RPMI7951 (cell line): ENCODE data around the gene OR52E6. TPM values are rescaled to one million over a fixed set of nuclear protein-coding genes. Genes with fewer than 3 reads are reported as not detected.

Experiments
- DNase-seq: peaks from one replicate; pipeline ENCODE4 v3.0.0-alpha.2; 2012; ENCODE audit warnings: low read depth
- total RNA-seq: library from RNA; depleted of rRNA; stranded (reverse); fragments of >200 nt; shearing (Covaris generic); gene quantifications from 2 replicates; pipeline ENCODE4 v1.2.3, GENCODE V29; 2014; rRNA removed

The OR52E6 gene
- total RNA-seq, 1 experiment from 2014 or later: not detected

DNA sequence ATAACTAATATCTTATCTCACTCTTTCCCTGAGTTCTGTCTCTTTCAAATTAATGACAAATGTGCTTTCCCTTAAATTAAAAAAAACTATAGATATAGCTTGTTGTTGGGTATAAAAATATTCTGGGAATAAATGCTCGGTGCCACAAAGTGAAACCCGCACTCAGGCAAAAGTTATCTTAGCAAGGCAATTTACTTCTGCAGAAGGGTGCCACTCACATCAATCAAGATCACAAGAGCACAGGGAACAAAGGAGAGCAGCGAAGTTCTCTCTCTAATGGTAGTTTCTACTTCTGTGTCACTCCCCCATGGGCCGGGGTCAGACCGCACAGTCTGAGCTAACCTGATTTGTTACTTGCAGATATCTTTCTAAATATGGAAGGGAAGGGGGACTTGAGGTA is 37.7 kb downstream of the OR52E6 start:
- DNase-seq: no peak

DNA sequence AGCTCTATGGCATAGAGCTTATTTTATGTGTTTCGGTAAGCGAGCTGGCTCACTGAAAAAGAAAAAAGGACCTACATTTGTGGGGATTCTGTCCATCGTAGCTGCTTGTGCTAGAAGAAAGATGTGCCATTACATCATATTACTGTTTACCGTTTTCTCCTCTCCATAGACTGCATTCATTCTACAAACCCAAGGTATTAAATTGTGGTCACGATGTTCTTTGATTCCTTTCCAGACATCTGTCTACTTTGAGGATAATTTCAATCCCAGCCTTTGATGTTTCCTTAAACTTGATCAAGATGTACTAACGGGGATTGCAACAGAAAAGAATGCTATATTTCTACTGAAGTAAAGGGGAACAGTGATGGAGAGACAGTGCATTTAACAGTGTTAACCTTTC is 45.2 kb downstream of the OR52E6 start:
- DNase-seq: no peak

DNA sequence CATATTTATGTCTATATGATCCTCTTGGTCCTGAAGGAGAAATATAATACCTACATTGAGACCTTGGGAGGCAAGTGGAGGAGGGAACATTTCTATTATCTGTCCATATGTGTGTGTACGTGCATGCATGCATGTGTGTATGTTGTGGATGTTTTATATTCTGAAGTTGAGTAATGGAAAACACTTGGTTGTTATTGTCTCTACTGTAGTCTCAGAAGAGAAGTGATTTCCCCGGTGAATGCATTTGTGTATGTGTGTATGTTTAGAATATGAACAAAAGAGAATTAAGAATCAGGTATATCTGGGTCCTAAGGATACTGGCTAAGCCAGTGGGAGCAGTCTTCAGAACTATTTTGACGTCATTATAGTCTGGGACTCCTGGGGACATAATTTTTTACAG is 50.5 kb downstream of the OR52E6 start, which contains the start of gene OR52N1:
Gene OR52N1, minus strand, starts transcription at position 101 of the 400 bp plus-strand sequence. CDS start 2,449 bp downstream, outside the sequence.
- no peak for DNase-seq

Other genes starting within 250 kb of the OR52E6 start
- 2.3 and 3.1 TPM in 2 replicates for gene TRIM6, start 245.3 kb downstream of the OR52E6 start, total RNA-seq
- gene TRIM34, start 216.9 kb downstream of the OR52E6 start, total RNA-seq: 6.4 and 7.1 TPM in 2 replicates
- gene TRIM5, start 156.8 kb downstream of the OR52E6 start, total RNA-seq: 14.8 and 17.8 TPM in 2 replicates
- gene TRIM22, start 152.1 kb downstream of the OR52E6 start, total RNA-seq: 5.5 and 10.1 TPM in 2 replicates
- gene OR56B1, start 105.4 kb downstream of the OR52E6 start, total RNA-seq: not detected in 2 replicates
- gene OR52N4, start 87.7 kb downstream of the OR52E6 start, total RNA-seq: not detected in 2 replicates
- gene OR52N5, start 58.5 kb downstream of the OR52E6 start, total RNA-seq: not detected in 2 replicates
- not detected in 2 replicates for gene OR52N1, start 50.6 kb downstream of the OR52E6 start, total RNA-seq
- not detected in 2 replicates for gene OR52N2, start 33.0 kb downstream of the OR52E6 start, total RNA-seq
- gene OR52E8, start 15.8 kb upstream of the OR52E6 start, total RNA-seq: not detected in 2 replicates
- gene OR52E4, start 38.7 kb upstream of the OR52E6 start, total RNA-seq: not detected in 2 replicates
- gene OR52E5, start 51.3 kb upstream of the OR52E6 start, total RNA-seq: not detected in 2 replicates
- gene OR56A3, start 100.4 kb upstream of the OR52E6 start, total RNA-seq: not detected in 2 replicates
- not detected in 2 replicates for gene OR56A5, start 126.6 kb upstream of the OR52E6 start, total RNA-seq
- not detected in 2 replicates for gene OR52L1, start 145.1 kb upstream of the OR52E6 start, total RNA-seq
- not detected in 2 replicates for gene OR56A4, start 165.0 kb upstream of the OR52E6 start, total RNA-seq
- not detected in 2 replicates for gene OR56A1, start 188.9 kb upstream of the OR52E6 start, total RNA-seq